HepG2 (cell line): ENCODE data around the gene TBC1D14. TPM values are rescaled to one million over a fixed set of nuclear protein-coding genes. Genes with fewer than 3 reads are reported as not detected.

Experiments used
- ATAC-seq: fragments of 200-7000 bp; cut with Tn5 transposase; 3 replicates; pipeline ENCODE4 v1.9.1; 2020; ENCODE audit warnings: mild to moderate bottlenecking, moderate library complexity
- BruUV-seq: library from RNA; stranded (reverse); fragments of 400-500 nt; replicated peaks from 2 replicates; lab custom pipeline; 2021; lab: Mats Ljungman, UMichigan
- CTCF ChIA-PET: fragments of 300-600 bp; formaldehyde crosslinking; extraction: SDS; loops from one replicate; lab custom pipeline; 2021; ENCODE audit warnings: low total read pairs, inconsistent platforms, low intra/inter-chr PET ratio; lab: Yijun Ruan, JAX
- POLR2A ChIA-PET: fragments of 350-600 bp; sonication (Branson Sonifier 250); formaldehyde crosslinking; loops from one replicate; lab custom pipeline; 2020; ENCODE audit warnings: antibody characterized with exemption, inconsistent platforms; lab: Yijun Ruan, JAX
- DNase-seq: peaks from one replicate; pipeline ENCODE4 v3.0.0-alpha.2; 2015; ENCODE audit warnings: low spot score
- FAIRE-seq: peaks from 3 replicates; lab custom pipeline; 2011; peaks lifted over from hg19 to GRCh38; lab: Jason Lieb, UNC
- H2AFZ ChIP-seq: one replicate; pipeline ENCODE4 v1.6.1; 2011; ENCODE audit warnings: low read length, inconsistent platforms
- H3K27ac ChIP-seq: fragments of 300-600 bp; 3 replicates; pipeline ENCODE4 v1.8.0; 2011; ENCODE audit warnings: mixed run types, mild to moderate bottlenecking, mixed read lengths, low read length, inconsistent platforms; ENCODE audit not compliant: insufficient read depth; ENCODE audit errors: extremely low read length
- H3K27me3 ChIP-seq, 2 experiments: fragments of 200-600 bp in 1 of 2; 2 replicates in 1 of 2; 3 replicates in 1 of 2; pipeline versions ENCODE4 v1.6.0 to v1.8.0; 2011; ENCODE audit warnings: low read length in 2 of 2, mild to moderate bottlenecking in 2 of 2, moderate library complexity in 2 of 2, inconsistent platforms in 1 of 2; ENCODE audit not compliant: insufficient read depth in 2 of 2, control insufficient read depth in 1 of 2
- H3K36me3 ChIP-seq, 2 experiments: fragments of 200-600 bp in 1 of 2; replicated peaks in 1 of 2; 2 replicates in 1 of 2; 3 replicates in 1 of 2; pipeline versions ENCODE4 v1.5.1 to v1.8.0; 2011; ENCODE audit warnings: low read length in 2 of 2, inconsistent platforms in 1 of 2; ENCODE audit not compliant: insufficient read depth in 2 of 2, control insufficient read depth in 1 of 2
- H3K4me1 ChIP-seq: 2 replicates; pipeline ENCODE4 v1.5.1; 2012; ENCODE audit warnings: low read length, inconsistent platforms; ENCODE audit not compliant: insufficient read depth
- H3K4me2 ChIP-seq: 2 replicates; pipeline ENCODE4 v1.6.0; 2011; ENCODE audit warnings: low read depth, low read length, inconsistent platforms
- H3K4me3 ChIP-seq, 3 experiments: fragments of 200-600 bp in 1 of 3; sonication (generic), shearing (Covaris generic) in 1 of 3; replicated peaks in 1 of 3; 2 replicates each; pipeline ENCODE4 v1.5.1; 2011 to 2016; ENCODE audit warnings: low read length in 3 of 3, inconsistent platforms in 2 of 3, low read depth in 2 of 3, mild to moderate bottlenecking in 2 of 3, control low read depth in 1 of 3, mixed read lengths in 1 of 3; ENCODE audit not compliant: insufficient read depth in 1 of 3
- H3K79me2 ChIP-seq: one replicate; pipeline ENCODE4 v1.6.1; 2011; ENCODE audit warnings: low read length, inconsistent platforms; ENCODE audit not compliant: insufficient read depth
- H3K9ac ChIP-seq: 2 replicates; pipeline ENCODE4 v1.6.0; 2011; ENCODE audit warnings: mild to moderate bottlenecking, low read depth, low read length, inconsistent platforms; ENCODE audit not compliant: insufficient read depth
- H3K9me3 ChIP-seq: 2 replicates; pipeline ENCODE4 v1.5.1; 2012; ENCODE audit warnings: mild to moderate bottlenecking, low read length
- H4K20me1 ChIP-seq: 2 replicates; pipeline ENCODE4 v1.6.0; 2011; ENCODE audit warnings: inconsistent platforms, mild to moderate bottlenecking, low read length, moderate library complexity; ENCODE audit not compliant: insufficient read depth
- CC2D1A ChIP-seq: sonication (generic); formaldehyde crosslinking; IDR thresholded peaks from 2 replicates; pipeline ENCODE4 v1.8.1; 2023; ENCODE audit warnings: mild to moderate bottlenecking, missing genetic modification reagents
- CENPBD1 ChIP-seq: sonication (generic); formaldehyde crosslinking; IDR thresholded peaks from 2 replicates; pipeline ENCODE4 v1.8.0; 2022; ENCODE audit warnings: missing genetic modification reagents, low read depth, mild to moderate bottlenecking, borderline replicate concordance
- DMAP1 ChIP-seq: IDR thresholded peaks from 2 replicates; pipeline ENCODE4 v1.6.1; 2016
- GLI4 ChIP-seq: sonication (generic); formaldehyde crosslinking; IDR thresholded peaks from 2 replicates; pipeline ENCODE4 v1.5.1; 2020; ENCODE audit warnings: missing genetic modification reagents, mild to moderate bottlenecking, moderate library complexity, borderline replicate concordance
- HDAC6 ChIP-seq: fragments of 200-600 bp; sonication (generic); IDR thresholded peaks from 2 replicates; pipeline ENCODE4 v1.7.0; 2017; ENCODE audit warnings: mild to moderate bottlenecking, antibody characterized with exemption, low read length, low read depth
- HOXA7 ChIP-seq: sonication (generic); formaldehyde crosslinking; IDR thresholded peaks from 2 replicates; pipeline ENCODE4 v1.8.1; 2022; ENCODE audit warnings: mild to moderate bottlenecking, missing genetic modification reagents, moderate library complexity
- IRF9 ChIP-seq: sonication (generic); formaldehyde crosslinking; IDR thresholded peaks from 2 replicates; pipeline ENCODE4 v1.8.0; 2022; ENCODE audit warnings: missing genetic modification reagents, mild to moderate bottlenecking, borderline replicate concordance
- ISL2 ChIP-seq: sonication (generic); formaldehyde crosslinking; IDR thresholded peaks from 2 replicates; pipeline ENCODE4 v1.5.0; 2020; ENCODE audit warnings: missing genetic modification reagents
- ZNF235 ChIP-seq: sonication (generic); formaldehyde crosslinking; IDR thresholded peaks from 2 replicates; pipeline ENCODE4 v1.8.1; 2023; ENCODE audit warnings: mild to moderate bottlenecking, missing genetic modification reagents, borderline replicate concordance
- ZNF382 ChIP-seq: sonication (generic); formaldehyde crosslinking; IDR thresholded peaks from 2 replicates; pipeline ENCODE4 v1.5.0; 2020; ENCODE audit warnings: missing genetic modification reagents, mild to moderate bottlenecking, borderline replicate concordance
- ZNF556 ChIP-seq: sonication (generic); formaldehyde crosslinking; IDR thresholded peaks from 2 replicates; pipeline ENCODE4 v1.4.0; 2020; ENCODE audit warnings: mild to moderate bottlenecking, missing genetic modification reagents, borderline replicate concordance
- ZNF772 ChIP-seq: sonication (generic); formaldehyde crosslinking; IDR thresholded peaks from 2 replicates; pipeline ENCODE4 v1.5.0; 2020; ENCODE audit warnings: mild to moderate bottlenecking, missing genetic modification reagents
- ZNF777 ChIP-seq: sonication (generic); formaldehyde crosslinking; IDR thresholded peaks from 2 replicates; pipeline ENCODE4 v1.4.0; 2020; ENCODE audit warnings: missing genetic modification reagents
- ZSCAN30 ChIP-seq: sonication (generic); formaldehyde crosslinking; IDR thresholded peaks from 2 replicates; pipeline ENCODE4 v1.5.0; 2020; ENCODE audit warnings: mild to moderate bottlenecking, missing genetic modification reagents
- WGBS: methylation state at CpG from one replicate; pipeline ENCODE4 v1.1.6; 2017; ENCODE audit warnings: low lambda C conversion rate; 5-methylcytosine and 5-hydroxymethylcytosine counted together
- in situ Hi-C: cut with HindIII; loops from 2 replicates; pipeline ENCODE4 v1.10.0; 2017; ENCODE audit warnings: low pct_unique_long_range_greater_than_20kb; ENCODE audit not compliant: extremely low pct_ligation_motif_present
- intact Hi-C: fragments of 100-400 bp; cut with micrococcal nuclease; formaldehyde crosslinking; loops from one replicate; pipeline ENCODE4 v1.10.0; 2022; ENCODE audit not compliant: unreplicated experiment
- polyA plus RNA-seq, 8 experiments: library from polyadenylated mRNA; depleted of rRNA in 3 of 8; stranded (reverse) in 7 of 8; unstranded in 1 of 8; fragments of >200 nt; fragmentation: Illumina TruSeq in 4 of 8; extraction: Trizol in 4 of 8; gene quantifications; 2 replicates each; pipeline versions ENCODE4 v1.2.1 to v1.2.3, GENCODE V29; 2011 to 2016; ENCODE audit warnings: low read depth in 4 of 8, missing spikeins in 1 of 8, mixed read lengths in 1 of 8; ENCODE audit not compliant: insufficient read depth in 1 of 8
- total RNA-seq, 5 experiments: library from RNA; depleted of rRNA; stranded (reverse); fragments of >200 nt; fragmentation: Illumina TruSeq; extraction: Trizol; gene quantifications; 2 replicates each; pipeline ENCODE4 v1.2.3, GENCODE V29; 2016; ENCODE audit warnings: low read depth in 1 of 5

The TBC1D14 gene
- total and polyA plus RNA-seq, 2 of the 13 experiments (the other 11 are each of a cell fraction or from before 2014, with no cell fraction given): 29.5 to 46.5 TPM

DNA sequence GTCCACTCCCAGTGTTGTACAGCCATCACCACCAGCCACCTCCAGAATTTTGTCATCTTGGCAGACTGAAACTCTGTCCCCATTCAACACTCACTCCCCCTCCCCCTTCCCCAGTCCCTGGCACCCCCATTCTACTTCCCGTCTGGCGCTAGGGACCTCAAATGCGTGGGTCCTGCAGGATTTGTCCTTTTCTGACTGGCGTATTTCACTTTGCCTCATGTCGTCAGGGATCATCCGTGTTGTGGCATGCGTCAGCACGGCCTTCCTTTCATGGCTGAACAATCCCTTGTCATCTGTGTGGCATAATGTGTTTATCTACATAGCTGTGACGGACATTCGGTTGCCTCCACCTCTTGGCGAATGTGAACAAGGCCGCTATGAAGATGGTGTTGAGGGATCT, 139.0 kb downstream of the TBC1D14 start:
- no TSS peak for BruUV-seq
- no peak overlapping the region for H3K9ac ChIP-seq
- H3K4me3 ChIP-seq: no peak overlapping the region
- H3K27me3 ChIP-seq: no peaks in the 10 kb centered on the region; a peak in 1 of 5 replicates
- DNase-seq (no peak), ATAC-seq (no peak), FAIRE-seq (no peak)
- H3K27ac ChIP-seq: no peak overlapping the region
- H3K4me2 ChIP-seq: no peak overlapping the region
- H3K36me3 ChIP-seq: peaks cover 6 to 10% of the 10 kb centered on the region in 2 experiments; a peak in 3 of 5 replicates
- POLR2A ChIA-PET: no interaction called here
- CTCF ChIA-PET: no interaction called here
- intact Hi-C loops: loop anchor here (10.0 kb wide), 1 partner anchor 144 kb away; the partner anchor contains the start of gene TBC1D14
- no peaks in the 10 kb centered on the region for H3K9me3 ChIP-seq
- TF ChIP-seq ZNF235 (no peak), ZNF556 (no peak), DMAP1 (CRISPR knock-in tag) (no peak), CENPBD1 (CRISPR knock-in tag) (no peak), ZNF382 (CRISPR knock-in tag) (no peak), IRF9 (CRISPR knock-in tag) (no peak), ZNF777 (no peak), CC2D1A (CRISPR knock-in tag) (no peak), HOXA7 (CRISPR knock-in tag) (no peak), ZSCAN30 (CRISPR knock-in tag) (no peak), HDAC6 (no peak), ISL2 (CRISPR knock-in tag) (no peak), ZNF772 (CRISPR knock-in tag) (no peak), GLI4 (no peak)
- 0 out of 2 replicates have a peak, but pooled peaks cover 16% of the 10 kb centered on the region for H4K20me1 ChIP-seq
- no peak overlapping the region for H2AFZ ChIP-seq
- H3K79me2 ChIP-seq: peaks cover 51% of the 10 kb centered on the region
- peaks cover 28% of the 10 kb centered on the region for H3K4me1 ChIP-seq
- in situ Hi-C loops: no loop called here
- 98% methylated on average over 12 of the region's 12 CpGs for WGBS
